HCEC 1CT (cell line): ENCODE data around the gene CALD1.

ENCODE experiments used
- DNase-seq: peaks from one replicate; pipeline ENCODE4 v3.0.0-alpha.2; 2017

Gene CALD1

DNA sequence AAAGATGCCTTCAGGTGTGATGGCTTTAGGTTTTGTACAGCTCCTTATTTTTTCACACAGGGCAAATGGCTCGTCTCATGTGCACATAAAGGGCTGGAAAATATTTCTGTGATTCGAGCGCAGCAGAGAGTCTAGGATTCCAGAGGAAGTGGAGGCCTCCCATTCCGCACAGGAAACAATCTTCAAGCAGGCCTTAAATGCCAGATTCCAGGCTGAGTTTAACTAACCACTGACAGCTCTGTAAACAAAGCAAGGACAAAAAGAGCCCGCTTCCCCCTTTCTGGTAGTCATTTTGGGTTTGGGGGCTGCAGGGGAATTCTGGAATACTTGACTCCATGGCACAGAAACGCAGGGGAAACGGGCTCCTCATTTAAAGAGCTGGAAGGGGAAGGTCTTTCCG is 87.2 kb downstream of the CALD1 start:
- peak; percentile 15 for DNase-seq

DNA sequence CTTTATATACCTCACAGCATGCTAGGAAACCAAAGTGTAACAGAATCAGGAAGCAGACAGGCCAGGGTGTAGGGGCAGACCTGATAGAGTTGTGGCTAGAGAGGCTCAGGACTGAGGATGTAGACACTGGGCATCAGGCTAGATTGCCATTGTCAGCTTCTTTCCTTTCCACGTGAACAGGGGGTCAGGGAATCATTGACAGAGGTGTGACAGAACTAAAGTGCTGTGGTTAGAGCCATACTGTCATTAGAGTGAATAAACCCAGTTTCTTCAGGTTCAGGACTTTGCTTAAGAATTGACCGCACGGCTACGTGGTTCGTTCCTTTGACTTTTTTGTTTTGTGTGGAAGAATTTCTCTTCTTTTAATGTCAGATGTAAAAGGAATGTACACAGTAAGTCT is 90.7 kb downstream of the CALD1 start:
- no peak for DNase-seq

DNA sequence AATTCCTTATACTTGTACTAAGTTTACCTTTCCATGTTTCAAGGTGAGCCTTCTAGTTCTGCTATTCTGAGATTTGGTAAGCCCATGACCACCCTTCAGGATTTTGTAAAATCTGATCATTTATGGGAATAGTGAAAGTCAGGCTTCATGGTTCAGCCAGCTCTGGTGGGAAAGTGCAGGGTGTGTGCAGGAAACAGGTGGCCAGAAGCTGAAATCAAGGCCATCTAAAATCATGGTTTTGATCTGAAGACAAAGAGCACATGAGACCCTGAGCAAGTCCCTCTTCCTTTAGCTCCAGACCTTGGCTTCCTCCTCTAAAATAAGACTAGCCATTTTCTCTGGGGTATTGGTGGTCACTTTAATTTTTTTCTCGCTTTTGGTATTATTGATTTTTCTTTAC is 91.3 kb downstream of the CALD1 start:
- DNase-seq, result no peak

DNA sequence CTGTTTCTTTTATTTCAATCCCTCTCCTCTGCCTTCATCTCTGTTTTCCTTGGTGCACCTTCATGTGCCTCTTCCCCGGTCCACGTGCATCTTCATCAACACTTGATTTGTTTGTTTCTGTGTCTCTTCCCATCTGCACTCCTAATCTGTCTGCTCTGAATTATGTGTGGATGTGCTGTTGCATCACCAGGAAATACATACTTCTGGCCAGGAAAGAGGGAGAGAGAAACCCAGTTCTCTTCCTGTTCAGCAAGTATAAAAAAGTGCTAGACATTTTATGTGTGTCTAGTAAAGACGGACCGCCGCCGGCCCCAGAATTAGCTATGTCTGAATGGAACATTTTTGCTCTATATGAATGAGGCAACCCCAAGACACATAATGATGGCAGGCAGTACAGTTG is 93.8 kb downstream of the CALD1 start:
- peak; percentile 54 for DNase-seq

DNA sequence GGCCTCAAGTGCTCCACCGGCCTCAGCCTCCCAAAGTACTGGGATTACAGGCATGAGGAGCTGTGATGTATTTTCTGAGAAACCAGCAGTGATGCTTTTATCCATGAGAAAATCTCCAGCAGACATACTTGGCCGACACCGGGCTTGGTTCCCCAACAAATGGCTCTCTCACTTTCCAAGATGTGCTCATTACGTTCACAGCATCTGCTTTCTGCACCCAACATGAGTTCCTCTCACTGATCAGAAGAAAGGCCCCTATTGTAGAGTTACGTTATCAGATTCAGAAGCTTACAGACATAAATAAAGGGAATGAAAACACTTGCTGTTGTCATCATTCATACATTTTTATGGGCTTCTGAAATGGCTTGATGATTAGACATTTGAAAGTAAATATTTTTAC is 95.0 kb downstream of the CALD1 start:
- no peak for DNase-seq

DNA sequence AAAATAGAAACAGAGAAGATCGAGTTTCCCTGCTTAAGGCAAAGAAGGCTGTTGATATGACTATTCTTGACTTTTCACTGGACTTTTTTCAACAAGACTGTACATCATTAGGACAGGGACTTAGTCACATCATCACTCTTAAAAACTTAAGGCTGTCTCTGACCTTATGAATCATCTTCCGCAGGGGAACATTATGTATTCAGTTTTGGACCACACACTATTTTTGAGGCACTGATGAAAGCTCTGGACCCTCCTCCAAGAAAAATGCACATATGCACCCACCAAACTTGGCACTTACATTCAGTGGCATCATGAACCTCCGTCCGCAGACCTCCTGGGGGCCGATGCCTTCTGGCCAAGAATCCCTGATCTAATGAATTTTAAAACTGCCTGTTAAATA is 96.4 kb downstream of the CALD1 start:
- DNase-seq, result peak; percentile 85

DNA sequence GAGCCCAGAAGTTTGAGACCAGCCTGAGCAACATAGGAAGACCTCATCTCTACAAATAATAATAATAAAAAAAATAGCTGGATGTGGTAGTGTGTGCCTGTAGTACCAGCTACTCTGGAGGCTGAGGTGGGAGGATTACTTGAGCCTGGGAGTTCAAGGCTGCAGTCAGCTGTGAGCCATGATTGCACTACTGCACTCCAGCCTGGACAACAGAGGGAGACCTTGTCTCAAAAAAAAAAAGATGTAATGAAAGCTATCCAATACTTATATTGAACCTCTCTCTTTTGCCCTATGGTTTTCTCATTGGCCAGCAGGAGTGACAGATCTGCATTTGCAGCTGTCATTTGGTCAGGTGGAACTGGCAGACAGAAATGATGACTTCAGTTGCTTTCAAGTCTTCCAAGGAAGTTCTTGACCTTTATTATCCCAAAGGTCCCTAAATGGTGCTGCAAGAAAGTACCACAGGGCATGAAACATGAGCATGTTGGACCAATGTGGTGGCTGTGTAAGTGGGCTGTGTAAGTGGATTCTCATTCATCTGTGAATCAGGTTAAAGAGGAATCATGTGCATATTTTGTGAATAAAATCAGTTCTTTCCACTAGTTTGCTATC is 99.4 kb downstream of the CALD1 start:
- DNase-seq, result no peak

DNA sequence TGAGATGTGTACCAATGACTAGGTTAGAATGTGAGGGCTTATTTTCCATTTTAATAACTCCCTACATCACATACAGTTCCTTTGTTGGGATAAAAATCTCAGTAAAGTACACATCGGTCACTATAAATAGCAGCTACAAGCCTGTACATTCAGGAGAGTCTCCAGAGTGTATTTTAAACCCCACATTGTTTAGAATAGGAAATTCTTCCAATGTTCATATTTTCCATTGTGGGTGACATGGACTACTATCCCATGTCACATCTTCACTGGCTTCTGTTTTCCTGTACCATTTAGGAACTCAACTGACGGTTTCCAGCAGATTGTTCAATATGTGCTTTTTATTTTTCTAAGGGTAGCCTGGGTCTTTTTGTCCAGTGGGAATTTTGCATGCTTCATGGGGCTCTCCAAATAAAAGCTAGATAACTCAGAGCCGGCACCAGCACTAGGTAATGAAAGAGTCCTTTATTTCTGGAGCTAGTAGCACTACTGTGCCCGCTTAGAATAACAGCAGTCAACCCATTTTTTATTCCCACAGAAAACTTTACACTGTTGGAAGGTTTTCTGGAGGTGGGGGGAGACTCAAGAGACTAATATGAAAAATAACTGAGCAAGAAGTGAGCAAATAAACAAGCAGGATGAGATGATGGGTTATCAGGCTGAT is 100.5 kb downstream of the CALD1 start:
- DNase-seq, result no peak

DNA sequence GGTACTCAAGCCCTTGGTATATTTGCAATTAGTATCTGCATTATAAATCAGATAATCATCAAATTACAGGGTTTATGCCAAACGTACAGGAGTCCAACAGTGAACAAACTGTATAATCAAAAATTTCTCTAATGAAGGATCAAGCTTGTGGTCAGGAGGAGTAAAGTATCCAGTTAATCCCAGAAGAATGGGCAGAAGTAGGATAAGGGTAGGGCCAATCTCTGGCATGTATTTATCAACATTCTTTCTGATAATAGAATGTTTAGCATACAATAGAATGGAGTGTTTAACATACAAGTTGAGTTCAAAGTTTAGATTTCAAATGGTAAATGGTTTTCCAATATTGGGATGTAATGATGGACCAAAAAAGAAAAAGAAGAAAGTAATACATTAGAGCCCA is 103.0 kb downstream of the CALD1 start:
- DNase-seq, result no peak

DNA sequence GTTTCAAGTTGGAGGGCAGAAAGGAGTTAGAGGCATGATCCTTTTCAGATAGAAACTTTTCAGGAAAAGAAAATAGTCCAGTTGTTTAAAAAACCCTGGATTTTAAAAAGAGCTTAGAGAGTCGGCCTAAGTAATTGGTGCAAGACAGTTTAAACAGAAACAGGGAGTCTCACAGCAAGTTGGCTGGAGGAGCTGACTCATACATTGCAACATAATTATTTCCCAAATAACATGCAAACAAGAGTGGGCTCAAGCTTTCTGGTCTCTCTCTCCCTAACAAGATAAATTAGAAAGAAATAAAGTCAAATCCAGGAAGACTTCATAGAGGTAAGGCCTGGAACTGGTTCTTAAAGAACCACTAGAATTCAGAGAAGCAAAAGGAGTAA is 106.5 kb downstream of the CALD1 start:
- peak; percentile 86 for DNase-seq

DNA sequence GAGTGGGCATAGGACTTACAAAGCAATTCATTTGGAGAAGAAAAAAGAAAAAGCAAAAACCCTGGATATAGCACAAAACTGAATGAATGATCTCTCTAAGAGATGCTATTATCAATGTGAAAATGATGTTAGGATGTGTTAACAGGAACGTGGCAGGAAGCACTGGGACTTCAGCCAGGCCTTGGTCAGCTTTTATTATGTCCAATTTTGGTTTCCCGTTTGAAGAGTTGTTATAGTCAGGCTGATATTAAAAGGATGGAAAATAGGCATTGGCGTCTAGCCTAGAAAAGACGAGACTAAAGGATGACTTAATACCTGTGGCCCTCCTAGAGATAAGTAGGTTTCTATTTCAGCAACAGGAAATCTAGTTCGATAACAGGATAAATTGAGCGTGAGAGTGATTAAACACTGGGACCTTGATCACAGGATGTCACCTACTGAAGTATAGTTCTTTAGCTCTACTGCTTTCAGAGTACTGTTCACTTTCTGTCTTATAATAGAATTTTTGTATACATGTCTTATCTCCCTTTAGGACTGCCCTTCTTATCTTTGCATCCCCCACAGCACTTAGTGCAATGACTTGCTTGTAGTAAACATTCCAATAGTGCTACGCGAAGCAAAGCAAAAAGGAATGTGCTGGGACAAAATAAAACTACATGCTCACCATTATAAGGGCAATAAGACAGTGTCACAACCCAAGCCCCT is 107.1 kb downstream of the CALD1 start:
- peak; percentile 39 for DNase-seq

DNA sequence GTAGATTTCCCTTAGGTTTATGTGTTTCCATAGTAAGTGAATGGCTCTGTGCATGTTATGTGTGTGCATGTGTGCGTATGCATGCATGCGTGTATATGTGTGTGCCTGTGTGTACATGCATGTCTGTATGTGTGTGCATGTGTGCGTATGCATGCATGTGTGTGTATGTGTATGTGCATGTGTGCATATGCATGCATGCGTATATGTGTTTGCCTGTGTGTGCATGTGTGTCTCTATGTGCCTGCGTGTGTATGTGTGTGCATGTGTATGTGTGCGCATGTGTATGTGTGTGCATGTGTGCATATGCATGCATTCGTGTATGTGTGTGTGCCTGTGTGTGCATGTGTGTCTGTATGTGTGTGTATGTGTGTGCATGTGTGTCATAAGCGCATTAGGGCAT is 108.1 kb downstream of the CALD1 start:
- DNase-seq, result no peak

DNA sequence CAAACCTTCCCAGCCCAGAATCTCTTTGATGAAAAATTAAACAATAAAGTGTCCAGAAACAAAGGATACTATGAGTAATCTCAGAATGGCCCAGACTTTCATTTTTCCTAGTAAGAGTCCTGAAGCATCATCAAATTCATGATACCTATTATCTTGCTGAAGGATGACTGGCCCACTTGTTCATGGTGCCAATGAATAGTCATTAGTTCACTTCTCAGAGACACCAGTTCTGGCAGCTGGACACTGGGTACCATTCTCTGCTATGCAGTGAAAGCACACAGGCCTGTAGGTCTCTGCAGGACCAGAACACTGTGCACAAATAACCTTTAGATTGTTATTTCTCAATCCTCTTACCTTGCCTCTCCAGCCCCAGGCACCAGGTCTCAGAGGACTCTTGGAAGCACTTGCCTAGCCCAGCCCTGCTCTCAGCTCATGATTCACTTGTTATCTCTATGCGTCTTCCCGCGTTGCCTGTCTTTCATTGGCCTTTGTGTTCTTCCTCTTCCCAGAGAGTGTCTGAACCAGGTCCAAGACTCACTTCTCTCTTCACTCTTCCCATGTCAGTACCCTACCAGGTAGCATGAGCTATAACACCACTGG is 108.8 kb downstream of the CALD1 start:
- DNase-seq, result no peak

DNA sequence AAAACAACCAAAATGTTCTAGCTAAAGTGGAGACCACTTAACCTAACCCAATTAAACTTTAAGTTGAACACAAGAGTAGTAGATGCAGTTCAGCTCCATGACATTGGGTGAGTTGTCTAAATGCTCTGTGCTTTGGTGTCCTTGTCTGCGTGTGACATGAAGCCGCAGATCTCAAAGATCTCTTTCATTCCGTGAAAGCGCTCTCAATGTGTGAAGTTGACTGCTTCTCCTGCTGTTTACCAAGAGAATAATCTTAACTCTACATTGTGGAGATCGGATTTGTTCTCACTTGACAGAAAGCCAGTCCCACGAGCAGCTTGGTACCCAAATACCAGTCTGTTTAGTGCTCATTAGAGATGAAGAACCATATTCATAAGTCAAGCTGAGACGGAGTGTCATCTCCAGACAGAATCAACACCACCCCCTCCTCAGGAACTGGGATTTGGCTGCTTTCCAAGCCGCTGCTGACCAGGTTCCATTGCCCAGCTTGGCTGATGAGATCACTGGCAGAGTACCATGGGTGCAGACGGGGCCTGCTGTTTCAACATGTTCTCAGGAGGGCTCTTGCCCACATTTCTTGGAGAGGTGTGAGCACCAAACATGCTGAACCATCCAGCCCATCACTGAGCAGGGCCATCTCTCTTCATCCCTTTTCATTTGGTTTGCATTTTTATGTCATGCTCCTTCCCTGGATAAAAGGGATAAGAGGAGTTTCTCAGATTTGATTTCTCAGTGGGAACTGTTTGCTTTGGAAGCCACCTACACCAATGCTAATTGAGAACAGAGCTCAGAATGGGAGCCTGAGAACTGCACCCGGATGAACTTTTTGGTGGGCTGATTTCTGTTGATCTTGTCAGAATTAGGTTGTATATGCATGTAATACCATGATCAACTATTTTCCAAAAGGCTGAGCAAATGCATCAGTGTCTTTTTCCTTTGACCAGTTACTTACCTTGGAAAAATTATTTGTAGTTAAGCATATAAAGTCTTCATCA is 111.1 kb downstream of the CALD1 start:
- peak; percentile 27 for DNase-seq

DNA sequence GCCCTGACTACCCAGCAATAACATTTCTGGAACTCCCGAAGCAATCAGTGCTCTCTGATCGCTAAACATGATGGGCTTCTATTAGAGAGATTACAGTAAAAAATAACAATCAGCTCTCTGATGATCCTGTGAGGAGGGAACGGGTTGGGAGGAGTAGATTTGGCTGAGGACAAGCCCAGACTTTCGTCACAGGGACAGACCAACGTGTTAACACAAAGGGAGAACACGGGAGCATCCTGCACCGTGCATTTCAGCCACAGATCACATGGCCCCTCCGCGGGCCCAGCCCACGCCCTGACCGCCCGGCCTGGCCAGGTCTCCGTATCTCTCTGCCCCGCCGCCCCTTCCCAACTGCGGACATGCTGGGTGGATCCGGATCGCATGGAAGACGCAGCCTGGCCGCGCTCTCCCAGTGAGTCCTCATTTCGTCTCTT is 111.8 kb downstream of the CALD1 start:
- DNase-seq, result peak; percentile 98

DNA sequence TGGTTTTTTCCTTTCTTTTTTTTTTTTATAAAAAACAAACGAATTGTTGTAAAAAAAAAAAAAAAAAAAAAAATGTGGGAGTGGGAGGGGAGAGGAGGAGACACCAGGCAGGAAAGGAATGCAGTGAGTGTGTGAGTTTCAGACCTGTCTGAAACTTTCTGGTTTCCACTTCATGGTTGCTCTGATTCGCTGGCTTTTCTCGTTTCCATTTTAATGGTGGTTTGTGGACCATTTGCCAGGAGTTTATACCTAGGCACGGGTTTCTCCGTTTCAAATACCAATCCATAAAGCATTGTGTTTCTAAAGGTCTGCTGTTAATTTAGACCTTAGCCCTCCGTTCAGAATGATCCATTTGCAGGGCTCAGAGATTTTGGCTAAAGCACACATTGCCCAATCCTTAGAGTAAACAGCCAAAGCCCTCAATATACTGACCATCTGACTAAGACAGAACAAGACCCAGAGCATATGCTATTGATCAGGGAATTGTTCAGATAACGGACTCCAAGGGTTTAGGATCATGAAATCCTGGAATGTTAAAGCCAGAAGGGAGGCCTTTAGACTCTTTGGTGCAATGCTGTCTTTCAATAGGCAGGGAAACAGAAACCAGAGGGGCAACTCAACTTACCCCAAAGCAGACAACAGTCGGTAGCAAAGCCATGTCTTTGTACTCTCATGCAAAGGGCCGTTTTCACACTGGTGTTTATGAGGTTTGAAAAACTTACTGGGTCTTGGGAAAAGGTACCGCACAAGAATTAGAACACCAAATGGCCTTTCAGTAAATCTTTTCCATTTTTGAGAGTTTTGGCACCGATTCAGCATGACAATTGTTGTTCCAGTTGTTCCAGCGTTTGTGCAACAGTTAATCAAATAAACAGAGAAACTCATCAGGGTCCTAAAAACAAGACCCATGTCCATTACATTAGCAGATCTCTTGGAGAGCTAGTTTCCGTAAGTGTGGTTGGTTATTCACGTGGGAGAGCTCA is 112.6 kb downstream of the CALD1 start:
- DNase-seq, result peak; percentile 53

DNA sequence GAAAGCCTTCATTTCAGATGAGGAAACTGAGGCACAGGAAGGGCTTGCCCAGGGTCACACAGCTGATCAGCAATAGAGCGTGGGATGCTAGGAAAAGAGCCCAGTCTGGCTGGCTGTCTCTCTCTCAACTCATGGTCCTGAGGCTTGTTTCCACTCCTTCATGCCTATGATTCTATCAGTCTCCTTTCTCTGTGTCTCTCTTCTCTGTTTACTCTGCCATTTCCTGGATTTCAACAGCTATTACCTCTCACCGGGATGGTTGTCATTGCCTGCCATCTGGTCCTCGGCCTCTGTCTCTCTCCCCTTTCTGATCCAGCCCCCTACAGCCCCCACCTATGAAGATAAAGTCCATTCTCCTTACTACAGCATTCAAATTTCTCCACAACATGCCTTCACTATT is 113.5 kb downstream of the CALD1 start:
- no peak for DNase-seq

DNA sequence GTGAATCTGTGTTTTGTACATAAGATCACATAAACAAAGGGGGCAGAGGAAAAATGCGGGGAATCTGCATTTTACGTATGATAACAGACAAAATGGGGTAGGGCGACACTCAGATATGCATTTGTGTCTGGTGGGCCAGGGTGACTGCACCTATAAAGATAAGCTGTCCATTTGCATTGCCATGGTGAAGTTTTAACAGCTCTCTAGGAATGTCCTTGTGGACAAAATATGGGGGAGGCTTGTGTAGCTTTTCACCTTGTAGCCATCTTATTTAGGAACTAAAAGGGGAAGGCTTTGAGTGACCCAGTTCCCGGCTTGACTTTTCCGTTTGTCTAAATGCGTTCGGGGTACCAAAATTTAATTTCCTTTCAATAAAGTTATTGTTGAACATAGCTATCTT is 114.5 kb downstream of the CALD1 start:
- DNase-seq, result no peak

DNA sequence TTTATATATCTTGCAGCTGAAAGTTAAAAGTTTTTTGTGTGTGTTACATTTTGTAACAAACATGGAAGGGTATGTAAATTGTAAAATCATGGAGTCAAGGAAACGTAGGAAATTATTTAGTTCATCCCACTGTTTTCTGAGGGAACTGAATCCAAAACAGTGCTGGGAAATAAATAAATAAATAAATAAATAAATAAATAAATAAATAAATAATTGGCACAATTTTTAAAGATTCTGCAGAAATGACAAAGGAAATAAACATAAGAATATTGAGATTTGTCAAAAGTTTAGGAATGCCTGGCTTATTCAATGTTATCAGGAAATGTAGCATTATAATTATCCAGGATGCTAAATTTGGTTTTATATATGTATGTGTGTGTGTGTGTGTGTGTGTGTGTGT is 115.5 kb downstream of the CALD1 start:
- DNase-seq, result no peak

DNA sequence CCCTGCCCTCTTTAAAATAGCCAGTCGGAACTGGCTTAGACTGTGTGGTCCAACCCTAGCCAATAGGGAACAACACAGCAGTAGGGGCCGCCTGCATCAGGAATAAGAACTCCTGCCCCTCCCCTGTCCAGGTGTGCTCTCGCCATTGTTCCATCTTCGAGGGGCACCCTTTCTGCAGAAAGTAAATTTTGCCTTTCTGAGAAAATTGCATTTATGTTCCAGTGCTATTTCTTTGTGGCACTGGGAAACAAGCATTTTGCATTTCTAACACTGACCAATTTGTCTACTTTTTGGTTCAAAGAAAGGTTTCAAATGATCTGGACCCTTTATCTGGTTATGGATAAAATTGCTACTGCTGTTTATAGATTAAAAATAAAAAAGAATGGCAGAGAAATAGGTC is 116.6 kb downstream of the CALD1 start:
- DNase-seq, result no peak

DNA sequence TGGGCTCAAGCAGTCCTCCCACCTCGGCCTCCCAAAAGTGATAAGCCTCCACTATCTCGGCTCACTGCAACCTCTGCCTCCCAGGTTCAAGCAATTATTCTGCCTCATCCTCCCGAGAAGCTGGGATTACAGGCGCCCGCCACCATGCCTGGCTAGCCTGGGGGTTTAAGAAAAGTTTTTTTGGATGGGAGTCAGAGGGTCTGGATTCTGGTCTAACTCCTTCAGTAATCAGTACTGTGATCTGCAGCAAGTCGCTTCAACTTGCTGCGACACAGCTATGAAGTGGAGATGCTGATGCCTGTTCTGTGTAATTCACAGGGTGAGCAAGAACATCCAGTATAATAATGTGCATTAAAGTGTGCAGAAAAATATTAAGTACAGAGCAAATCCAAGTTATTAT is 118.5 kb downstream of the CALD1 start:
- DNase-seq, result no peak

DNA sequence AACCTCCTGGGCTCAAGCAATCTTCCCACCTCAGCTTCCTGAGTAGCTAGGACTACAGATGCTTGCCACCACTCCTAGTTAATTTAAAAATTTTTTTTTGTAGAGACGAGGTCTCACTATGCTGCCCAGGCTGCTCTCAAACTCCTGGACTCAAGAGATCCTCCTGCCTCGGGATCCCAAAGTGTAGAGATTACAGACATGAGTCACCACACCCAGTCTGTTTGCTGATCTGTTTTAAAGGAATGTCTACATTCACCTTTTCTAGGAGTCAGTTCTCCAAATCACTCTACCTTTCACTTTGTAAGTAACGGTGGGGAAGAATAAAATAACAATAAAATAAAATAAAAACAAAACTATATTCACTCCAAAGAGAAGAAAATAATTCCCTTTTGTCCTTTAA is 120.3 kb downstream of the CALD1 start:
- peak; percentile 37 for DNase-seq
